ENCODE data around the gene ARSB. TPM values are rescaled to one million over a fixed set of nuclear protein-coding genes. Genes with fewer than 3 reads are reported as not detected.
"Not testable (repeated sequence)": the region's sequence is repeated elsewhere in the genome, so short reads cannot be mapped to it uniquely, and the experiment has no call there.

ARSB gene
- total RNA-seq, 4 donors from 2014 or later = 1.2 to 8.8 (median 7.1) TPM

DNA sequence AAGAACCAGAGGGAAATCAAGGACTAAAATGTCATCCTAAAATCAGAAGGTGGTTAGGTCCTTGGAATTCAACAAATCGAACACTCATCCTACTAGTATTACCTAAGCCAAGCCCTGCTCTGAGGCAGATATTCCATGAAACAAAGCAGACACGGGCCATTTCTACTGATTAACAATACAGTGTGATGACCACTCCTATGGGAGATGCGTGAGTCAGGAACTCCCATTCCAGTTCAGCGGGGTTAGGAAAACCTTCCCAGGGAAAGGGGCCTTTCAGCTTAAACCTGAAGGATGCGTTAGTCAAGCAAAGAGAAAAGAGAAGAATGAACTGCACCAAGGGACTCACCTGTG is 218.7 kb downstream of the ARSB start:
- peaks cover 0 to 4% (median 0%) of the 10 kb centered on the region in 3 donors for H3K4me1 ChIP-seq
- H3K9me3 ChIP-seq = no peaks in the 10 kb centered on the region
- no peak for DNase-seq
- no peak overlapping the region for H3K27ac ChIP-seq
- TF ChIP-seq, protein P1, sequence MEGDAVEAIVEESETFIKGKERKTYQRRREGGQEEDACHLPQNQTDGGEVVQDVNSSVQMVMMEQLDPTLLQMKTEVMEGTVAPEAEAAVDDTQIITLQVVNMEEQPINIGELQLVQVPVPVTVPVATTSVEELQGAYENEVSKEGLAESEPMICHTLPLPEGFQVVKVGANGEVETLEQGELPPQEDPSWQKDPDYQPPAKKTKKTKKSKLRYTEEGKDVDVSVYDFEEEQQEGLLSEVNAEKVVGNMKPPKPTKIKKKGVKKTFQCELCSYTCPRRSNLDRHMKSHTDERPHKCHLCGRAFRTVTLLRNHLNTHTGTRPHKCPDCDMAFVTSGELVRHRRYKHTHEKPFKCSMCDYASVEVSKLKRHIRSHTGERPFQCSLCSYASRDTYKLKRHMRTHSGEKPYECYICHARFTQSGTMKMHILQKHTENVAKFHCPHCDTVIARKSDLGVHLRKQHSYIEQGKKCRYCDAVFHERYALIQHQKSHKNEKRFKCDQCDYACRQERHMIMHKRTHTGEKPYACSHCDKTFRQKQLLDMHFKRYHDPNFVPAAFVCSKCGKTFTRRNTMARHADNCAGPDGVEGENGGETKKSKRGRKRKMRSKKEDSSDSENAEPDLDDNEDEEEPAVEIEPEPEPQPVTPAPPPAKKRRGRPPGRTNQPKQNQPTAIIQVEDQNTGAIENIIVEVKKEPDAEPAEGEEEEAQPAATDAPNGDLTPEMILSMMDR (IDR thresholded peaks at IDR 0.05) = no peak
- TF ChIP-seq POLR2A (IDR thresholded peaks at IDR 0.05) = no peak
- H3K4me3 ChIP-seq = no peak overlapping the region
- H3K27me3 ChIP-seq = no peaks in the 10 kb centered on the region
- H3K36me3 ChIP-seq = no peaks in the 10 kb centered on the region
- WGBS, 2 donors = 77 to 100% methylated on average over 4 to 5 of the region's 5 CpGs
- intact Hi-C loops (cut with DNase I) = no loop called here

DNA sequence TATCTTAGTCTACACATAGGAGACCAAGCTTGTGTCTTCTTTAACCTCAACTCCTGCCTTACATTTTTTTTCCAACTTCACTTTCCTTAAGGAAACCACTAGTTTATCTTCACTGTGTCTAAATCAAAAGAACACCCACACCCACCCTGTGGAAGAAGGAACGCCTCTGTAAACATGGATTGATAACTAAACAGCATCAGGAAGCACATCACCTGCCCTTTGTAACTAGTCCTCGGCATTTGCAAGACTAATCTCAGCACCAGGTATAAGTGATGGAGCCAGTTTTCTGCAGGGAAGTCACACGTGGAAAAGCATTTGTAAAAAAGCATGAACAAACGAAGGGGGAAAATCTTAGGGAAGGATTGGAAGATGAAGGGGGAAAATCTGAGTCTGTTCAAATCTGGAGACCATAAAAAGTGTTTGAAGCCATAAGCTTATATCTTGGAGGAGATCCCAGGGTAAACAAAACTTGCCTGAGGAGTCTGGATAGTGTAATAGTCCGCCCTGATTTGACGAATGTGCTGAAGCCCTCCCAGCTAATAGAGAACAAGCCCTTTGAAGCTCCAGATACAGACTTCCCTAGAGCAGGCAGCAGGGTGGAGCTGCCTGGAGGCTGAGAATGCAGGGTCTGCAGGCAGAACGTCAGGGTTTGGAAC is 219.2 kb downstream of the ARSB start:
- Histone ChIP-seq H3K27me3 (no peaks in the 10 kb centered on the region), H3K27ac (no peak overlapping the region), H3K4me3 (no peak overlapping the region), H3K36me3 (no peaks in the 10 kb centered on the region), H3K9me3 (no peaks in the 10 kb centered on the region), H3K4me1 (no peaks in the 10 kb centered on the region)
- no peak for TF ChIP-seq POLR2A (IDR thresholded peaks at IDR 0.05)
- TF ChIP-seq, protein P1 (IDR thresholded peaks at IDR 0.05) = no peak
- WGBS, 2 donors = 40 to 58% methylated on average over 7 of the region's 7 CpGs
- no peak for DNase-seq
- intact Hi-C loops (cut with DNase I) = no loop called here

DNA sequence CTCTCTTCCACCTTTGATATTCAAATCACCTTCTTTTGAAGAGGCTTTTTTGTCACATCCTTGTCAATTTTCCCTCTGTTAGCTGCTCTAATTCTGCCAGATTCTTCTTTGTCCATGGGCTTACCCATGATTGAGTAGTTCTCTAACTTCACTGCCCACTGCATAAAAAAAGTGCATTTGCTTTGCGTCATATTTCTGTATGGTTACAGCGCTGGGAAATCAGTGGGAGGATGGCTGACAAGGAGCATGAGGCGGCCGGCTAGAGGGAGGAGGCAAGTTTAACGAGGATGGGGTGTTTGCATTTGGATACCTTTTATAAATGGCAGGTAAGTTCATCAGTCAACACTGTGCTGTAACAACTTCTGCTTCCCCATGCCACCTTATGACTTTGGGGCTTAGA is 220.0 kb downstream of the ARSB start:
- WGBS, 2 donors = 90 to 93% methylated on average over 5 of the region's 5 CpGs
- Histone ChIP-seq H3K36me3 (no peaks in the 10 kb centered on the region), H3K4me1 (no peaks in the 10 kb centered on the region), H3K27me3 (no peaks in the 10 kb centered on the region), H3K9me3 (no peaks in the 10 kb centered on the region), H3K27ac (no peak overlapping the region), H3K4me3 (no peak overlapping the region)
- intact Hi-C loops (cut with DNase I) = no loop called here
- DNase-seq = no peak
- TF ChIP-seq, protein P1 (IDR thresholded peaks at IDR 0.05) = no peak
- TF ChIP-seq POLR2A (IDR thresholded peaks at IDR 0.05) = no peak

DNA sequence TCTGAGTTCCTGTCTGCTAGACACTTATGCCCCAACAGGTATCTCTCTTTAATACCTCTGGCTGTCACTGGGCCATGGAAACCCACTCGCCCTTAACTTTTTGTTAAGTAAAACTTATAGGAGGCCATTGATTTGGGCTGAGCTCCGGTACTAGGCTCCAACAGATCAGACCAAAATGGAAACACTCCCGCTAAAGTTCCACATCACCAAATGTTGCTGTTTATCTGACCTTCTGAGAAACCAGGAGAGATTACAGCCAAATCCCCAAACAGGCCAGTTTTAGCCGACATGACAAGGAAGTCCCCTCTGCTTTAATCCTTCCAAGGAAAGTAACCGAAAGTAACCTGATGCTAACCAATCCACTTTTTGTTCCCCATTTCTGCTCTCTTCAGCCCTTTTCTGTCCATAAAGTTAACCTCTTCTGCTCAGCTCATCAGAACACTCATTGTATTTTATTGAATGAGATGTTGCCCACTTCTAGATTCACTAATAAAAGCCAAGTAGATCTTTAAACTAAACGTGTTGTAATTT is 221.4 kb downstream of the ARSB start:
- Histone ChIP-seq H3K4me1 (no peaks in the 10 kb centered on the region), H3K36me3 (no peaks in the 10 kb centered on the region), H3K9me3 (no peaks in the 10 kb centered on the region), H3K4me3 (no peak overlapping the region), H3K27ac (no peak overlapping the region), H3K27me3 (no peaks in the 10 kb centered on the region)
- intact Hi-C loops (cut with DNase I) = no loop called here
- 73 to 76% methylated on average over 6 of the region's 6 CpGs for WGBS, 2 donors
- TF ChIP-seq, protein P1 (IDR thresholded peaks at IDR 0.05) = no peak
- TF ChIP-seq POLR2A (IDR thresholded peaks at IDR 0.05) = no peak
- no peak for DNase-seq

DNA sequence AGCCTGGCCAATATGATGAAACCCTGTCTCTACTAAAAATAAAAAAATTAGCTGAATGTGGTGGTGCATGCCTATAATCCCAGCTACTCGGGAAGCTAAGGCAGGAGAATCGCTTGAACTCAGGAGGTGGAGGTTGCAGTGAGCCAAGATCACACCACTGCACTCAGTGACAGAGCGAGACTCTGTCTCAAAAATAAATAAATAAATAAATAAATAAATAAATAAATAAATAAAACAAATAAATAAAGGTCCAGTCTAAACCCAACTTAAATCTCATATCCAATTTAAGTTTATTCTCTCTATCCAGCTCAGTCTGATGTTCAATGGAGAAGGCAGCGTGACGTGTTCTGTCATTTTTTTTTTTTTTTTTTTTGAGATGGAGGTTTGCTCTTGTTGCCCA is 222.4 kb downstream of the ARSB start:
- H3K27ac ChIP-seq; H3K9me3 ChIP-seq; intact Hi-C loops (cut with DNase I); H3K27me3 ChIP-seq; DNase-seq; H3K4me3 ChIP-seq; H3K4me1 ChIP-seq; H3K36me3 ChIP-seq: not testable (repeated sequence)
- 100% methylated on average over 5 of the region's 5 CpGs for WGBS, 2 donors

DNA sequence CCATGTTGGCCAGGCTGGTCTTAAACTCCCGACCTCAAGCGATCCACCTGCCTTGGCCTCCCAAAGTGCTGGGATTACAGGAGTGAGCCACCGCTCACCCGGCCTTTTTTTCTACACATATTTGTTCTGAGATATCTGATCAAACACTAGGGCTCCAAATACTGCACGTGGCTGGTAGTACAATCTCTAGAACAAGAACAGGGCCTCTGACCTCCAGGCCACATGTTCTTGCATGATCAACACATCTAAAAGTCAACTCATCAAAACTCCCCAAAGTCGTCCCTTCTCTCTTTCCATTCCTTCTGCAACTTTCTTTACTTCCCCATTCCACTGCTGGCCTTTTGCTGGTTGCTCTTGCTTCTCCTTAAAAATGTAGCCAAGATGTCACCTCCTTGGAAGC is 223.3 kb downstream of the ARSB start:
- Histone ChIP-seq H3K27me3 (no peaks in the 10 kb centered on the region), H3K36me3 (no peaks in the 10 kb centered on the region), H3K4me3 (no peak overlapping the region), H3K4me1 (peaks cover 0 to 4% (median 0%) of the 10 kb centered on the region in 3 donors), H3K9me3 (no peaks in the 10 kb centered on the region), H3K27ac (no peak overlapping the region)
- TF ChIP-seq POLR2A (IDR thresholded peaks at IDR 0.05) = no peak
- TF ChIP-seq, protein P1 (IDR thresholded peaks at IDR 0.05) = no peak
- WGBS, 2 donors = 80 to 81% methylated on average over 6 of the region's 6 CpGs
- intact Hi-C loops (cut with DNase I) = no loop called here
- DNase-seq = no peak
